ENCODE results near the gene CDH12.

GRCh38 chr5:22465616-22466015, 387.5 kb downstream of the CDH12 start:
- TF ChIP-seq GATA3 (IDR thresholded peaks at IDR 0.05; ENCODE audit: low read depth, low read length) (no peak), GATA2 (IDR thresholded peaks at IDR 0.05; ENCODE audit: low read depth, low read length) (no peak)

Data from SH-SY5Y (cell line).